ENCODE results near the gene RNF44. TPM values are rescaled to one million over a fixed set of nuclear protein-coding genes. Genes with fewer than 3 reads are reported as not detected.

Gene RNF44
- total and polyA plus RNA-seq, 2 donors (not counting 3 experiments of a cell fraction or from before 2014, with no cell fraction given), result 19.8 to 50.2 TPM

DNA sequence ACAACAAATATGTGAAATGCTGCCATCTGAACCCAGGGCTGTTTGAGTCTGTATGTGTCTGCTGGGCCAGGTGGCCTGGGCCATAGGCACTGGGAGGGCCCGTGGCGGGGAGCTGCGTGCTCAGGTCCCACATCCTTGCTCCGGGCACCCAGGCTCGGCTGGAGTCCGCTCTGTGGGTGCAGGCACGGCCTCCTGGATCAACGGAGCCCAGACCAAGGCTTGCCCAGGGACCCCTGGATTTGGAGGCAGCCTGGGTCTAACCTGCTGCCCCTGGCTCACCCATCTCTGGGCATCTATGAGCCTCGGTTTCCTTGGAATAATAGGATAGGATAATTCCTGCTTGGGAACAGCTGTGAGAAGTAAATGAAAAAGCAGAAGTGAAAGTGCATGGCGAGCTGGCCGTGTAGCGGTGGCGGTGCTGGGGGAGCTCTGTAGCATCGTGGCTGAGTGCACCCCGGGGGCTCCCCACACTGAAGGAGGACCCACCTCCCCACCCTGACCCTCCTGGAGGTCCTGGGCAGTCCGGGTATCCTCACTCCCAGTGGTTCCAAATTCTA lies 13.2 kb upstream of the RNF44 start:
- POLR2A ChIA-PET, result no interaction called here
- H3K4me1 ChIP-seq (ENCODE audit: control insufficient read depth, extremely low read depth, insufficient read depth, low read length), result no peaks in the 10 kb centered on the region
- H3K9ac ChIP-seq (replicated peaks; ENCODE audit: extremely low read depth, insufficient read depth, low read length), result no peak overlapping the region
- no peak overlapping the region for H2AFZ ChIP-seq (ENCODE audit: low read depth, low read length)
- FAIRE-seq (no peak), DNase-seq (ENCODE audit: low read depth, low spot score) (no peak)
- no peak overlapping the region for H3K4me2 ChIP-seq (ENCODE audit: insufficient read depth, low read length)
- H4K20me1 ChIP-seq (replicated peaks; ENCODE audit: control insufficient read depth, extremely low read depth, insufficient read depth, low read length), result no peaks in the 10 kb centered on the region
- H3K27me3 ChIP-seq (ENCODE audit: control insufficient read depth in 2 of 2, insufficient read depth in 2 of 2, low read length in 2 of 2), result no peaks in the 10 kb centered on the region
- no peaks in the 10 kb centered on the region for H3K9me3 ChIP-seq (replicated peaks; ENCODE audit: control insufficient read depth, insufficient read depth, low read length)
- TF ChIP-seq, protein P1, sequence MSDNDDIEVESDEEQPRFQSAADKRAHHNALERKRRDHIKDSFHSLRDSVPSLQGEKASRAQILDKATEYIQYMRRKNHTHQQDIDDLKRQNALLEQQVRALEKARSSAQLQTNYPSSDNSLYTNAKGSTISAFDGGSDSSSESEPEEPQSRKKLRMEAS (IDR thresholded peaks at IDR 0.05; ENCODE audit: insufficient read depth, insufficient read length), result no peak
- TF ChIP-seq MYC (IDR thresholded peaks at IDR 0.05; ENCODE audit: low read depth, low read length) (no peak), POLR2AphosphoS5 (IDR thresholded peaks at IDR 0.05; ENCODE audit: insufficient read depth, low read depth, low read length) (no peak), JUN (IDR thresholded peaks at IDR 0.05; ENCODE audit: borderline replicate concordance, insufficient read depth, insufficient read length, low read depth) (no peak), FOS (IDR thresholded peaks at IDR 0.05; ENCODE audit: borderline replicate concordance, insufficient read depth, low read length) (no peak), POLR2A (IDR thresholded peaks at IDR 0.05; ENCODE audit: low read depth, low read length) (no peak), EZH2 (IDR thresholded peaks at IDR 0.05; ENCODE audit: borderline replicate concordance, low read depth, low read length, severe bottlenecking) (no peak), GATA2 (IDR thresholded peaks at IDR 0.05; ENCODE audit: insufficient read depth, insufficient read length, low read depth, low read length) (no peak)
- TF ChIP-seq, protein P2, sequence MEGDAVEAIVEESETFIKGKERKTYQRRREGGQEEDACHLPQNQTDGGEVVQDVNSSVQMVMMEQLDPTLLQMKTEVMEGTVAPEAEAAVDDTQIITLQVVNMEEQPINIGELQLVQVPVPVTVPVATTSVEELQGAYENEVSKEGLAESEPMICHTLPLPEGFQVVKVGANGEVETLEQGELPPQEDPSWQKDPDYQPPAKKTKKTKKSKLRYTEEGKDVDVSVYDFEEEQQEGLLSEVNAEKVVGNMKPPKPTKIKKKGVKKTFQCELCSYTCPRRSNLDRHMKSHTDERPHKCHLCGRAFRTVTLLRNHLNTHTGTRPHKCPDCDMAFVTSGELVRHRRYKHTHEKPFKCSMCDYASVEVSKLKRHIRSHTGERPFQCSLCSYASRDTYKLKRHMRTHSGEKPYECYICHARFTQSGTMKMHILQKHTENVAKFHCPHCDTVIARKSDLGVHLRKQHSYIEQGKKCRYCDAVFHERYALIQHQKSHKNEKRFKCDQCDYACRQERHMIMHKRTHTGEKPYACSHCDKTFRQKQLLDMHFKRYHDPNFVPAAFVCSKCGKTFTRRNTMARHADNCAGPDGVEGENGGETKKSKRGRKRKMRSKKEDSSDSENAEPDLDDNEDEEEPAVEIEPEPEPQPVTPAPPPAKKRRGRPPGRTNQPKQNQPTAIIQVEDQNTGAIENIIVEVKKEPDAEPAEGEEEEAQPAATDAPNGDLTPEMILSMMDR (IDR thresholded peaks at IDR 0.05; ENCODE audit: extremely low read depth in 1 of 2, insufficient read depth in 1 of 2, low read depth in 1 of 2, low read length in 2 of 2), result no peak
- no peaks in the 10 kb centered on the region for H3K79me2 ChIP-seq (ENCODE audit: control insufficient read depth, insufficient read depth, low read length)
- CTCF ChIA-PET, result no interaction called here
- no TSS peak for BruUV-seq (replicated peaks)
- no peaks in the 10 kb centered on the region for H3K36me3 ChIP-seq (ENCODE audit: control insufficient read depth in 2 of 2, extremely low read depth in 1 of 2, insufficient read depth in 2 of 2, low read length in 2 of 2)
- dilution Hi-C loops (cut with MboI; ENCODE audit: extremely low pct_ligation_motif_present, low sequenced_read_pairs) (no loop called here), intact Hi-C loops (cut with micrococcal nuclease) (no loop called here)
- no peaks in the 10 kb centered on the region for H3K9me1 ChIP-seq (replicated peaks; ENCODE audit: control insufficient read depth, extremely low read depth, insufficient read depth, low read length)
- H3K27ac ChIP-seq (ENCODE audit: insufficient read depth, low read depth, low read length), result no peak overlapping the region
- H3K4me3 ChIP-seq (replicated peaks in 1 of 3; ENCODE audit: insufficient read depth in 1 of 3, low read depth in 1 of 3, low read length in 3 of 3), result no peak overlapping the region
